ENCODE measurements around the gene CD101.

Gene CD101

GRCh38 chr1:117017062-117017461 is 15.5 kb downstream of the CD101 start:
- DNase-seq (ENCODE audit: low spot score) = no peak

DNA sequence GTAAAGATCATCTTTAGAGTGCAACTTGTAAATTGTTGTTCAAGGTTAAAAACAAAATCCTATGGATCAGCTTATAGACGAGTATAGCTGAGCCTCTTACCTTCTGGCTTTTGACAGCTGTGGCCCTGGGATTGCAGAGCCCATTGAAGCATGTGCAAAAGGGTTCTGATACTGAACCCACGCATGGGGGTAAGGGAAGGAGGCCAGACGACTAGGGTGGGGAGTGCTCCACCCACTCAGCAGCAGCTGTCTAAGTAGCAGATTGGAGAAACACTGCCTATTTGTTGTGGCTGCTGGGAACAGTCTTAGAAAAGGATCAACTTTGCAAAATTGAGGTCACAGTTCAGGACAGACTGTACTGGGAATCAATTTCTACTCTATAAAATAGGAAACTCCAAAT is 16.1 kb downstream of the CD101 start:
- DNase-seq (ENCODE audit: low spot score) = no peak

GRCh38 chr1:117020526-117021156 is 19.1 kb downstream of the CD101 start:
- no peak for DNase-seq (ENCODE audit: low spot score)

- DNase-seq (ENCODE audit: low spot score) = no peak
Measured at GRCh38 chr1:117022114-117022513, 20.6 kb downstream of the CD101 start.

- no peak for DNase-seq (ENCODE audit: low spot score)
Measured at GRCh38 chr1:117025568-117025967, 24.0 kb downstream of the CD101 start.

GRCh38 chr1:117026361-117026760 is 24.8 kb downstream of the CD101 start:
- no peak for DNase-seq (ENCODE audit: low spot score)

- DNase-seq (ENCODE audit: low spot score) = no peak
Measured at GRCh38 chr1:117029685-117030084, 28.1 kb downstream of the CD101 start.

DNA sequence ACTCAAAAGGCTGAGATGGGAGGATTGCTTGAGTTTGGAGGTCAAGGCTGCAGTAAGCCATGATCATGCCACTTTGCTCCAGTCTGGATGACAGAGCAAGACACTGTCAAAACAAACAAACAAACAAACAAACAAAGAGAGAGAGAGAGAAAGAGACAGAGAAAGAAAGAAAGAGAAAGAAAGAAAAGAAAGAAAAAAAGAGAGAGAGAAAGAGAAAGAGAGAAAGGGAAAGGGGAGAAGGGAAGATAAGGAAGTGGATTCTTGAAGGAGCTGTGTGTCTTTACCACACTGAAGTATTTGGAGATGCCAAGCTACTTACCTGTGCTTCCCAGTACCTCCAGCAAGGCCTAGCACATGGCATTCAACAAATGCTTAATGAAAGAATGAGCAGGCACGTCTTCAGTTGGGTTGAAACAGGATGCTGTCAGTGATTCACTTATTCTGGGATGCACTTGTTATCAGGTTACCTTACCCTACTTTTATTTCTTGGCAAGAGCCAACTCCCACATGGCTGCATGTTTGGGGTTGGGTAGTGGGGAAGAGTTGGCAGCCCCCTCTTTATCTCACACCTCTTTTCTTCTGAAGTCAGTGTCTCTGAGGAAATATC is 28.8 kb downstream of the CD101 start:
- no peak for DNase-seq (ENCODE audit: low spot score)

- no peak for DNase-seq (ENCODE audit: low spot score)
Measured at GRCh38 chr1:117032266-117032665, 30.7 kb downstream of the CD101 start.

DNA sequence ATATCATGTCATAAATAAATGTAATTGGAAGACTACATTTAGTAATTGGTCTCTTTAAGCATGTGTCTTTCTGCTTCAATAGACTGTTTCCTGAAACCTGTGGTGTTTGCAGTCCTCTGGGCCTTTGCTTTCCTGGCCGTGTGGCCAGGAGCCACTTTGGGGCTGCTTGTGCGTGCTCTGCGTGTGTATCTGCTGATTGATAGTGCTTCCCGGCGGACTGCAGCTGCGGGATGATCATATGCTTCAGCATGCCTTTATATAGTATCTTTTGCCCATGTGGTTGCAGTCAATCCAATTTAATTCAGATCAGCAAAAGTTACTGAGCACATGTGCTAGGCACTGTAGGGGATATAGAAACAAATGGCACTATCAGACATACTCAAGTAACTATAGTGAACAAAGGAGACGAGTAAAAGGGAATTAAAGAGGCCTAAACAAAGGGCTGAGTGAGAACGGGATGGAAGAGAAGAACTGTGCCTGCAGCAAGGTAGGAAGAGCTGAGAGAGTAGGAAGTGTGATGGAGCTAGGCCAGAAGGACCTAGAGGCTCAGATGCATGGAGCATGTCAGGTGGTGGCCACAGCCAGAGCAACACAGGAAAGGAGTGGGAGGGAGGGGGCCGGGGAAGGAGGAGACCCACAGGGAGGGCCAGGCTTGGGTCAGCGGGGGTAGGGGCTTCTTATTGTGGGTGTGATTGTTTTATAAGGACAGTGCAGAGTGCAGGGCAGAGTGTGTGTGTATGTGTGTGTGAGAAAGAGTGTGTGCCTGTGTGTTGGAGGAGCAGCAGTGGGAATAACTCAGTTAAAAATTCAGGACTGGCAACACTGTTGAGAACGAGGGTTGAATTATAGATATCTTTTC is 31.4 kb downstream of the CD101 start:
- no peak for DNase-seq (ENCODE audit: low spot score)

DNA sequence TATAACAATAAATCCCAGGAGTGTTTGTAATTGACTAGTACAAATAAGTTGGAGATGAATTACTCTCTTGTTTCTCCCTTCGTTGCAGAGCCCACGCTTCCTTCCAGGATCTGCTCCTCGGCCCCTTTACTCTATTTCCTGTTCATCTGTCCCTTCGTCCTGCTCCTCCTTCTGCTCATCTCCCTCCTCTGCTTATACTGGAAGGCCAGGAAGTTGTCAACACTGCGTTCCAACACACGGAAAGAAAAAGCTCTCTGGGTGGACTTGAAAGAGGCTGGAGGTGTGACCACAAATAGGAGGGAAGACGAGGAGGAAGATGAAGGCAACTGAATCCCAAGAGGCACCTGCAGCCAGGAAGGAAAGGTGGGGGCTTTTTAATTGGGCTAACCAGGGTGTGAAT is 32.2 kb downstream of the CD101 start:
- DNase-seq (ENCODE audit: low spot score) = no peak

DNA sequence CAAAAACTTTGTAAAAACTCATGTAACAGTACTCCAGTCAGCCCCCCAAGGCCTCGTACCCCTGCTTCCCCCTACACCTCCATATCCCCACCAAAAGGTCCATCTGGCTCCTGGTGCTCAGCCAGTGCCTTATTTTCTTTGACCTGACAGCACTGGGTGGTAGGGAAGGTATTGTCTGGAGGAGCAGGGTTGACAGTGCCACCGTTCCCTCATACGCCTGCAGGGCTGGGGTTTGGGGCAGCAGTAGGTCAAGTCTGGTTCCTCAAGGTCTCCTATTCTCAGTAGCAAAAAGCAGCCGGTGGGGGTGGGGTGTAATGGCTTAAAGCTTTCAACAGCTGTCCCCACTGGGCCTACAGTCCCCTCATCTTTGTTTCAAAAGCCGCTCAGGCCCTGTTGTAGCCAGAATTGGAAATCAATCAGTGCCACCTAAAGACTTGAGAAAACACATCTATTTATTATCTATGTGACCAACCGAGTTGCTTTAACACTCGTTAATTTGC is 33.3 kb downstream of the CD101 start:
- no peak for DNase-seq (ENCODE audit: low spot score)

- DNase-seq (ENCODE audit: low spot score) = no peak
Measured at GRCh38 chr1:117036018-117036461, 34.5 kb downstream of the CD101 start.

- no peak for DNase-seq (ENCODE audit: low spot score)
Measured at GRCh38 chr1:117037802-117038201, 36.2 kb downstream of the CD101 start.

GRCh38 chr1:117038236-117038635 is 36.7 kb downstream of the CD101 start:
- DNase-seq (ENCODE audit: low spot score) = no peak

DNA sequence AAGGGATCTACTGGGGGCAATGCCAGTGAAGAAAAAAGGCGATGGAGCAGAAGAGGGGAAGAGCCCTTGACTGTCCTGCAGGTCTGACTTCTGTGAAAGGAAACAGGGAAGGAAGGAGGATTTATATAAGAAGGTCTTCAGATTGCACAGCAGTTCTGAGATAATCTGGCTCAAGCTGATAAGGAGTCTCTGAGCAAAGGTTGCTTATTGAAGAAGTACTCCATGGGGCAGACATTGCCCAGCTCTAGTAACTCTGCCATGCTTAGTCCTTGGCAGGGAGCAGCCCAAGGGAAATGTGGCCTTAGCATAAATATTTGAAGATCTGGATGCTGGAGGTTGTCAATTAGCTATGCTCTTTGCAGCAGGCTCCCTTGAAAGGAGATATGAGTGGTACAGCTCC is 42.7 kb downstream of the CD101 start:
- no peak for DNase-seq (ENCODE audit: low spot score)

DNA sequence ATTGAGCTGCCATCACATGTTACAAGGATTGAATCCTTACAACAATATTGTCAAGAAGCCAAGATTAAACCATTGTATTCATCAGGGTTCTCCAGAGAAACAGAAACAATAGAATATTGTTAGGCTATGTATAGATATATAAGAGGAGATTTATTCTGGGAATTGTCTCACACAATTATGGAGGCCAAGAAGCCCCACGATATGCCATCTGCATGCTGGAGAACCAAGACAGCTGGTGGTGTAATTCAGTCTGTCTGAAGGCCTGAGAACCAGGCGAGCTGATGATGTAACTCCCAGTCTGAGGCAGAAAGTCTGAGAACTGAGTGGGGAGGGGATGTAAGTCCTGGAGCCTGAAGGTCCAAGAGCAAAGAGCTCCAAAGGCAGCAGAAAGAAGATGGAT is 44.1 kb downstream of the CD101 start:
- DNase-seq (ENCODE audit: low spot score) = no peak

DNA sequence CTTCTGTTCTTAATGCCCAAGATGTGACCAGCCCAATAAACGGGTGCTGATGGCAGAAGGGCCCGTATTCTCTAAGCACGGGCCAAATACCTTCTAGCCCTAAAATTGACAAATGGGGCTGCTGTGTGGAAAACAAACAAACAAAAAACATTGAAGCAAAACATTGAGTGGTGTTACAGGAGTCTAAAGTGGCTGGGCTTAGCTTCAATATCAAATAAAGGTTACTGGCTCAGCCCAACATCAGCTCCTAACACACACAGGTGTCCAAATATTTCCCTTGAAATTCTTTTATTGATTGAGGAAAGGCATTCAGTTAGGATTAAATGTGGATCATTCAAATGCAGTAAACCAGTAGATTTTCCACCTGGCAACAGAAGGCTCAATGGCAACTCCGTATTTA is 45.2 kb downstream of the CD101 start:
- no peak for DNase-seq (ENCODE audit: low spot score)

- DNase-seq (ENCODE audit: low spot score) = no peak
Measured at GRCh38 chr1:117047271-117047670, 45.7 kb downstream of the CD101 start.

GRCh38 chr1:117049857-117050256 is 48.3 kb downstream of the CD101 start:
- no peak for DNase-seq (ENCODE audit: low spot score)

- DNase-seq (ENCODE audit: low spot score) = peak; percentile 27
Measured at GRCh38 chr1:117051224-117052064, 49.9 kb downstream of the CD101 start.

DNA sequence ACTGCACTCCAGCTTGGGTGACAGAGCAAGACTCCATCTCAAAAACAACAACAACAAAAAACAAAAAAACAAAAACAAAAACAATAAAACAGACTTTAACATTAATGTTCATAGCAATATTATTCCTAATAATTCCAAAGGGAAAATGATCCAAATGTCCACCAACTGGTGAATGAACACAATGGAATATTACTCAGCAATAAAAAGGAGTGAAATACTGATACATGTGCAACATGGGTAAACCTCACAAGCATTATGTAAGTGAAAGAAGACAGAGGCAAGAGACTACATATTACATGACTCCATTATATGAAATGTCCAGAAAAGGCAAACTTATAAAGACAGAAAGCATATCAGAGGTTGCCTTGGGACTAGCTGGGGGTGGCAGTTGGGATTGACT is 52.5 kb downstream of the CD101 start:
- DNase-seq (ENCODE audit: low spot score) = no peak

All from AG20443 (cell line).